H9 (cell line): ENCODE results near the gene DPP7. TPM values are rescaled to one million over a fixed set of nuclear protein-coding genes. Genes with fewer than 3 reads are reported as not detected.

Experiments used
- DNase-seq: peaks from one replicate; pipeline ENCODE4 v3.0.0-alpha.2; 2017
- H2AFZ ChIP-seq: one replicate; pipeline ENCODE4 v1.6.1; 2013; ENCODE audit warnings: mild to moderate bottlenecking, low read length, control low read depth, moderate library complexity
- H2AK5ac ChIP-seq: 2 replicates; pipeline ENCODE4 v1.6.1; 2013; ENCODE audit warnings: low read length, control low read depth, mixed read lengths; ENCODE audit not compliant: insufficient read length
- H2BK120ac ChIP-seq: one replicate; pipeline ENCODE4 v1.6.1; 2013; ENCODE audit warnings: low read depth, mild to moderate bottlenecking, low read length, control low read depth, inconsistent platforms; ENCODE audit not compliant: poor library complexity, severe bottlenecking
- H2BK12ac ChIP-seq: 2 replicates; pipeline ENCODE4 v1.6.1; 2013; ENCODE audit warnings: low read length, control low read depth, mixed read lengths, low read depth; ENCODE audit not compliant: insufficient read length
- H2BK15ac ChIP-seq: 2 replicates; pipeline ENCODE4 v1.6.1; 2013; ENCODE audit warnings: low read depth, low read length, control low read depth
- H2BK20ac ChIP-seq: one replicate; pipeline ENCODE4 v1.6.1; 2013; ENCODE audit warnings: low read depth, mild to moderate bottlenecking, low read length, control low read depth, inconsistent platforms; ENCODE audit not compliant: poor library complexity, severe bottlenecking
- H2BK5ac ChIP-seq: 2 replicates; pipeline ENCODE4 v1.6.1; 2013; ENCODE audit warnings: low read length, control low read depth, mixed read lengths; ENCODE audit not compliant: insufficient read length
- H3K14ac ChIP-seq: 2 replicates; pipeline ENCODE4 v1.6.1; 2013; ENCODE audit warnings: low read length, control low read depth; ENCODE audit not compliant: insufficient read depth
- H3K18ac ChIP-seq: 2 replicates; pipeline ENCODE4 v1.6.1; 2013; ENCODE audit warnings: low read depth, mild to moderate bottlenecking, mixed read lengths, low read length, control low read depth; ENCODE audit not compliant: insufficient read length
- H3K23ac ChIP-seq: 2 replicates; pipeline ENCODE4 v1.6.1; 2013; ENCODE audit warnings: low read length, control low read depth, mixed read lengths, low read depth; ENCODE audit not compliant: insufficient read length
- H3K23me2 ChIP-seq: 2 replicates; pipeline ENCODE4 v1.6.1; 2013; ENCODE audit warnings: low read depth, mild to moderate bottlenecking, mixed read lengths, low read length, control low read depth; ENCODE audit not compliant: insufficient read length, poor library complexity, severe bottlenecking
- H3K27ac ChIP-seq: 2 replicates; pipeline ENCODE4 v1.5.1; 2013; ENCODE audit warnings: low read length, control low read depth, mixed read lengths, low read depth; ENCODE audit not compliant: insufficient read length
- H3K27me3 ChIP-seq: 2 replicates; pipeline ENCODE4 v1.6.1; 2013; ENCODE audit warnings: low read length, control low read depth, inconsistent platforms; ENCODE audit not compliant: insufficient read depth
- H3K4ac ChIP-seq: 2 replicates; pipeline ENCODE4 v1.6.1; 2013; ENCODE audit warnings: low read depth, mild to moderate bottlenecking, control low read depth, inconsistent platforms, low read length, moderate library complexity
- H3K4me1 ChIP-seq: 2 replicates; pipeline ENCODE4 v1.6.1; 2013; ENCODE audit warnings: low read length, control low read depth, inconsistent platforms; ENCODE audit not compliant: insufficient read depth
- H3K4me2 ChIP-seq: 2 replicates; pipeline ENCODE4 v1.6.1; 2013; ENCODE audit warnings: low read length, control low read depth, mixed read lengths; ENCODE audit not compliant: insufficient read length, insufficient read depth
- H3K56ac ChIP-seq: 2 replicates; pipeline ENCODE4 v1.6.1; 2013; ENCODE audit warnings: low read depth, mild to moderate bottlenecking, mixed read lengths, low read length, control low read depth; ENCODE audit not compliant: insufficient read length
- H3K79me1 ChIP-seq: 2 replicates; pipeline ENCODE4 v1.6.1; 2013; ENCODE audit warnings: low read depth, mild to moderate bottlenecking, moderate library complexity, low read length, control low read depth, inconsistent platforms; ENCODE audit not compliant: insufficient read depth, poor library complexity, severe bottlenecking
- H3K79me2 ChIP-seq: 2 replicates; pipeline ENCODE4 v1.6.1; 2013; ENCODE audit warnings: low read length, control low read depth, inconsistent platforms; ENCODE audit not compliant: insufficient read depth
- H3K9ac ChIP-seq: 2 replicates; pipeline ENCODE4 v1.6.1; 2013; ENCODE audit warnings: low read length, control low read depth, mixed read lengths; ENCODE audit not compliant: insufficient read length; ENCODE audit errors: extremely low read depth
- H3K9me3 ChIP-seq: one replicate; pipeline ENCODE4 v1.6.1; 2013; ENCODE audit warnings: low read depth, low read length, inconsistent platforms; ENCODE audit not compliant: control insufficient read depth
- H3T11ph ChIP-seq: one replicate; pipeline ENCODE4 v1.6.1; 2013; ENCODE audit warnings: mild to moderate bottlenecking, low read length, control low read depth, inconsistent platforms
- H4K20me1 ChIP-seq: one replicate; pipeline ENCODE4 v1.6.1; 2013; ENCODE audit not compliant: control insufficient read depth, insufficient read length, insufficient read depth
- H4K5ac ChIP-seq: 2 replicates; pipeline ENCODE4 v1.6.1; 2013; ENCODE audit warnings: low read depth, mild to moderate bottlenecking, mixed read lengths, low read length, control low read depth; ENCODE audit not compliant: insufficient read length
- H4K8ac ChIP-seq: replicated peaks from 2 replicates; pipeline ENCODE4 v1.6.1; 2013; ENCODE audit warnings: low read length, control low read depth, mixed read lengths, low read depth; ENCODE audit not compliant: insufficient read length
- H4K91ac ChIP-seq: 2 replicates; pipeline ENCODE4 v1.6.1; 2013; ENCODE audit warnings: low read depth, mild to moderate bottlenecking, moderate library complexity, mixed read lengths, low read length, control low read depth; ENCODE audit not compliant: insufficient read length
- H3K27ac Mint-ChIP-seq, 3 experiments: 2 replicates in 2 of 3; 3 replicates in 1 of 3; pipeline ENCODE4 v1.8.0; 2020 to 2021; ENCODE audit warnings: mixed read lengths in 3 of 3, mild to moderate bottlenecking in 1 of 3, moderate library complexity in 1 of 3
- H3K27me3 Mint-ChIP-seq: 2 replicates; pipeline ENCODE4 v1.8.0; 2021; ENCODE audit warnings: low read depth, mild to moderate bottlenecking, moderate library complexity, mixed read lengths
- H3K36me3 Mint-ChIP-seq, 3 experiments: 2 replicates in 2 of 3; 3 replicates in 1 of 3; pipeline ENCODE4 v1.8.0; 2020 to 2021; ENCODE audit warnings: low read depth in 3 of 3, mixed read lengths in 3 of 3; ENCODE audit not compliant: insufficient read depth in 1 of 3
- H3K4me1 Mint-ChIP-seq, 2 experiments: 2 replicates each; pipeline ENCODE4 v1.8.0; 2020; ENCODE audit warnings: mixed read lengths in 2 of 2
- H3K4me3 Mint-ChIP-seq, 2 experiments: 2 replicates in 1 of 2; 3 replicates in 1 of 2; pipeline ENCODE4 v1.8.0; 2020 to 2021; ENCODE audit warnings: mild to moderate bottlenecking in 2 of 2, mixed read lengths in 2 of 2, moderate library complexity in 1 of 2
- H3K9me3 Mint-ChIP-seq, 2 experiments: 2 replicates in 1 of 2; 3 replicates in 1 of 2; pipeline ENCODE4 v1.8.0; 2020; ENCODE audit warnings: mild to moderate bottlenecking in 2 of 2, mixed read lengths in 2 of 2, moderate library complexity in 1 of 2
- CTCF ChIP-seq: fragments of 200-600 bp; sonication (generic); conservative IDR thresholded peaks from 3 replicates; pipeline ENCODE4 v1.8.0; 2021; ENCODE audit warnings: antibody characterized with exemption, mild to moderate bottlenecking
- WGBS: extraction: QIAGEN DNeasy Blood & Tissue Kit; methylation state at CpG from one replicate; pipeline ENCODE4 v1.1.7; 2013; ENCODE audit warnings: missing lambda C conversion rate, low lambda C conversion rate, mixed read lengths; ENCODE audit not compliant: insufficient read length; ENCODE audit errors: extremely low coverage; 5-methylcytosine and 5-hydroxymethylcytosine counted together
- total RNA-seq: library from RNA; stranded (reverse); gene quantifications from 2 replicates; pipeline ENCODE4 v1.2.1, GENCODE V29; 2021

The DPP7 gene
- total RNA-seq, 1 experiment from 2014 or later, result 29.4 TPM

DNA sequence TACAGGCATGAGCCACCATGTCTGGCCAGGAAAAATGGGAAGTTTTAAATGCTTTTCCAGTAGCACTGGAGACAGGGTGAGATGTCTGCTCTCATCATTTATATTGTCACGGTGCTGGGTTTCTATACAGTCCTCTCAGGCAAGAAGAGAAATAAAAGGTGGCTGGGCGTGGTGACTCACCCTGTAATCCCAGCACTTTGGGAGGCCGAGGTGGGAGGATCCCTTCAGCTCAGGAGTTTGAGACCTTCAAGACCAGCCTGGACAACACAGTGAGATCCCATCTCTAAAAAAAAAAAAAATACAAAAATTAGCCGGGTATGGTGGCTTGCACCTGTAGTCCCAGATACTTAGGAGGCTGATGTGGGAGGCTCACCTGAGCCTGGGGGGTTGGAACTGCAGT, 19.7 kb upstream of the DPP7 start:
- Histone ChIP-seq H3K23ac (no peak overlapping the region), H4K20me1 (no peaks in the 10 kb centered on the region), H3K9me3 (no peaks in the 10 kb centered on the region), H2BK20ac (no peak overlapping the region), H3K79me1 (no peaks in the 10 kb centered on the region), H3K23me2 (peaks cover 4% of the 10 kb centered on the region), H2BK15ac (no peak overlapping the region), H3T11ph (no peak overlapping the region), H3K9ac (no peak overlapping the region), H3K4me2 (no peak overlapping the region), H4K5ac (no peak overlapping the region), H3K79me2 (no peaks in the 10 kb centered on the region), H4K8ac (no peak overlapping the region), H2BK12ac (no peak overlapping the region), H3K14ac (no peak overlapping the region), H3K4me1 (no peaks in the 10 kb centered on the region), H3K27me3 (peaks cover 12% of the 10 kb centered on the region; the same call in 1 of the 2 replicates), H4K91ac (no peak overlapping the region), H3K56ac (no peak overlapping the region), H2BK5ac (no peak overlapping the region), H2AK5ac (no peak overlapping the region), H3K4ac (no peak overlapping the region), H2BK120ac (no peak overlapping the region), H3K27ac (no peak overlapping the region), H2AFZ (no peak overlapping the region), H3K18ac (no peak overlapping the region)
- no peaks in the 10 kb centered on the region for H3K36me3 Mint-ChIP-seq
- WGBS, result no CpG with 5 or more reads among the region's 4 CpGs
- H3K9me3 Mint-ChIP-seq, result no peaks in the 10 kb centered on the region; a peak in 1 of 5 replicates
- H3K4me3 Mint-ChIP-seq, result no peak overlapping the region
- no peak for DNase-seq
- TF ChIP-seq CTCF, result no peak
- H3K27me3 Mint-ChIP-seq, result peaks cover 78% of the 10 kb centered on the region
- peaks cover 0 to 12% of the 10 kb centered on the region in 2 experiments; a peak in 2 of 4 replicates for H3K4me1 Mint-ChIP-seq
- H3K27ac Mint-ChIP-seq, result no peak overlapping the region
